Measurements from ENCODE around the gene HMGXB3. TPM values are rescaled to one million over a fixed set of nuclear protein-coding genes. Genes with fewer than 3 reads are reported as not detected.
A peak's percentile ranks its signal among the peaks of the same experiment; 100 is the strongest.
"Not testable (repeated sequence)": the region's sequence is repeated elsewhere in the genome, so short reads cannot be mapped to it uniquely, and the experiment has no call there.

HMGXB3 gene
- total RNA-seq, 1 donor from 2014 or later = 9.1 TPM

DNA sequence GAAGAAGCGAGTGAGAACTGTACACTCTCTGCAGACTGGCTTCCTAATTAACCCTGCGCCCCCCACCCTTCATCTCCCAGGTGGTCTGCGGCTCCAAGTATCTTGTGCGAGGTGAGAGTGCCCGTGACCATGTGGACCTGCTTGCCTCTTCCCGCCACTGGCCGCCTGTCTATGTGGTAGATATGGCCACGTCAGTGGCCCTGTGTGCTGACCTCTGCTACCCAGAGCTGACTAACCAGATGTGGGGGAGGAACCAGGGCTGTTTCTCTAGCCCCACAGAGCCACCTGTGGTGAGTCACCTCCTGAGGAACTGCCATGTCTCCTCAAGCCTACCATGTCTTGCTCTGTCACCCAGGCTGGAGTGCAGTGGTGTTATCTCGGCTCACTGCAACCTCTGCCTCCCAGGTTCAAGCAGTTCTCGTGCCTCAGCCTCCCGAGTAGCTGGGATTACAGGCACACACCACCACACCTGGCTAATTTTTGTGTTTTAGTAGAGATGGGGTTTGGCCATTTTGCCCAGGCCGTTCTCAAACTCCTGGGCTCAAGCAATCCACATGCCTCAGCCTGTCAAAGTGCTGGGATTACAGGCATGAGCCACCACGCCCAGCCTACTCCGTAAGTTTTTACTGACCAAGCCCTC is 49.8 kb downstream of the HMGXB3 start:
- DNase-seq (ENCODE audit: low spot score); ATAC-seq: not testable (repeated sequence)

DNA sequence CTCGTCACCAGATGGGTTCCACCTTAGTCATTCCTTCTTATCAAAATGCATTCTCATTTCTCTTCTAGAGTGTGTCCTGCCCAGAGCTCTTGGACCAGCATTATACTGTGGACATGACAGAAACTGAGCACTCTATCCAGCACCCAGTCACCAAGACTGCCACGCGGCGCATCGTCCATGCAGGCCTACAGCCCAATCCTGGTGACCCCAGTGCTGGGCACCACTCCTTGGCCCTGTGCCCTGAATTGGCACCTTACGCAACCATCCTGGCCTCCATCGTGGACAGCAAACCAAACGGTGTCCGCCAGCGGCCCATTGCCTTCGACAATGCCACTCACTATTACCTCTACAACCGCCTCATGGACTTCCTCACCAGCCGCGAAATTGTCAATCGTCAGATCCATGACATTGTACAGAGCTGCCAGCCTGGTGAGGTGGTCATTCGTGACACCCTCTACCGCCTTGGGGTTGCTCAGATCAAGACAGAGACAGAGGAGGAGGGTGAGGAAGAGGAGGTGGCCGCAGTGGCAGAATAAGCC is 51.2 kb downstream of the HMGXB3 start:
- DNase-seq (ENCODE audit: low spot score) (no peak), ATAC-seq (peak; percentile 12)

DNA sequence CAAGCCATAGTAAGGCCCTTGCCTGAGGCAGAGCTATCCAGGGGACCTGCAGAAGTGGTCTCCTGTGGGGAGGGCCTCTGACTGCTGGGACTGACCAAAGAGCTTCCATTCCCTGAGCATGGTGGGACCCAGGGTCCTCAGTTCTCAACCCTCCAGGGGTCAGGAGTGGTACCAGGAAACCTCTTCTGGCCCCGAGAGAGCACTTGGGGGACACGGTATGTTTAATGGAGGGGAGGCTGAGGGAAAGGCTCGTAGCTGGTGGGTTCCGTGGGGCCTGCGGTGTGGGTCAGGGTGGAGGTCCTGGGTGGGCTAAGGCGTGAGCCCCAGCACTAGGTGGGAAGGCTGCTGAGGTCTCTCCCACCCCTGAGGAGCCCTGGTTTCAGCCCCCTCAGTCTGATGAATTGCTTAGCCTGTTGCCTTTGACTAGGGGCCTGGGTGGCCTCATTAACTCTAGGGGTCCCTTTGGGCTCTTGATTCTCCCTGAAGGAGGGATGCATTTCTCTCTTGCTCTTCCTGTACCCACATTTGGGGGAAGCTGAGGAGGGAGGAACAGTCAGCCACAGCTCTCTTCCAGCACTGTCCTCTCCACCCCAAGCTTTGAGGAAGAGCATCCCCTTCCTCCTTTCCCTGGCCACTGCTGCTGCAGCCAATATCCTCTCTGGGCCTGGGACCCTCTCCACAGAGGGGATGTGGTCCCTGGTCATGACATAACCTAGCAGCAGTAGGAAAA is 51.9 kb downstream of the HMGXB3 start:
- DNase-seq (ENCODE audit: low spot score) = no peak
- ATAC-seq = no peak

DNA sequence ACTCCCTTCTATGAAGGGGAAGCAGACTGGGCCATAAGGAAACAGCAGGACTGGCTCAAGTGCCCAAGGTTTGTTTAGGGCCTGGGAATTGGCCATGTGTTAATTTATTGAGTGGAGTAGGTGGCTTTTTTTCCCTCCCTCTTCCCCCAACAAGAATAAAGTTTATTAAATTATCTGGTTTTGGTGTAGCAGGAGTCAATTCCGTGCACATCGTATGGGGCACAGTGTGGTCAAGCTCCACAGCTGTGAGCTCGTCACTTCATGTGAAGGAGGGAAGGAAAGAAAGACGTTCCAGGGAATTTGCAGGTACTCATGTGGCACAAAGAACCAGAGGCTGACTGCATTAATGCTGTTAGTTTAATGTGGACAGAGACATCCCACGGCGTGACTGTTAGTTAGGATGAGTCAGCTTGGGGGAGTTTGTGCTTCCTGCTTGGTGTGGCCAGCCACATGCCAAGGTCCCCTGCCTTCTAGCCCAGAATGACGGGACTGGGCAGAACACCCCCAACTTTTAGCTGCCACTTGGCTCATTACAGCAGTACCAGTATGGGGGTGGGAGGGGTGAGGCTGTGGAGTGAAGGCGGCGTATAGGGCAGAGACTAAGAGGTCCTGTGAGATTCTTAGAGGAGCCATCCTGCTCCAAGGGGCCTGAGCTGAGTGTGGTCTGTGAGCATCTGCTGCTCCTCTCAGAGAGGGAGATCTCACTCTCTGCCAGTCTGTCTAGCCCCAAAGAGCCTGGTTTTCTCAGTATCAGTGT is 52.6 kb downstream of the HMGXB3 start:
- DNase-seq (ENCODE audit: low spot score) = no peak
- no peak for ATAC-seq

DNA sequence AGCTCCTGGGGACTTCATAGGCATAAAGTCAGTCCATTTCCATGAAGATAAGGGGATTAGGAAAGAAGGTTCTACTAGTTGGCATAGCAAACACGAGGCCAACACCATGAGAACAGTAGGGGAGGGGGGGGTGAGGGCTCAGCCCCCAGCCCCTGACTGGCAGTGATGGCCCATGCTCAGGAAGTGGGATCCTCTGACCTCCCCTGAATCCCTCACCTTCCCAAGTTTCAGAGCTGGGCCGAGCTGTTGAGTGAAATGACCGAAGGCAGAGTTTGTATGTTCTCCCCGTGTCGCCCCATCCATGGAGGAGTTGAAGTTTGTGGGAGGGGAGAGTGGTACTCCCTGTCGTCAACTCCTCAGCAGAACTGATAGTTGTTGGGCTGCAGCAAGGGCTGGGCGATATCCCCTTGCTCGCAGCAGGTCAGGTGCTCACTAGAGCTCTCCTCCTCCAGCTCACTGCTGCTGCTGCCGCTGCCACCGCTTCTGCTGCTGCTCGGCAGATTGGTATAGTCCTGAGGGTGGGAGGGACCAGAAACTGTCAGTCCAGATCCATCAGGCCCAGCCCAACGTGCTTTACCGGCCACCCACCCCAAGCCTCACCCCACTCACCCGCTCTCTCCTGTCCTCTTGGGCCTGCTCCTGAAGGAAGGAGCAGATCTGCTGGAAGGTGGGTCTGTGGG is 53.3 kb downstream of the HMGXB3 start:
- no peak for DNase-seq (ENCODE audit: low spot score)
- no peak for ATAC-seq

DNA sequence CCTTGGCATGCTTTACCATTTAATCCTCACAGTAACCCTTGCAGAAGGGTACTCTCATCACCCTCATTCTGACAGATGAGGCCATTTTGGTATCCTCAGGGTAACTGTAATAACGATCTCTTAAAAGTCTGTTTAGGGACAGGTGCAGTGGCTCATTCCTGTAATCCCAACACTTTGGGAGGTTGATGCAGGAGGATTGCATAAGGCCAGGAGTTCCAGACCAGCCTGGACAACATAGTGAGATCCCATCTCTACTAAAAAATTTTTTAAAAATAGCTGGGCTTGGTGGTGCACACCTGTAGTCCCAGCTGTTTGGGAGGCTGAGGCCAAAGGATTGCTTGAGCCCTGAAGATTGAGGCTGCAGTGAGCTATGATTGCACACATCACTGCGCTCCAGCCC is 54.0 kb downstream of the HMGXB3 start:
- DNase-seq (ENCODE audit: low spot score) (no peak), ATAC-seq (no peak)

DNA sequence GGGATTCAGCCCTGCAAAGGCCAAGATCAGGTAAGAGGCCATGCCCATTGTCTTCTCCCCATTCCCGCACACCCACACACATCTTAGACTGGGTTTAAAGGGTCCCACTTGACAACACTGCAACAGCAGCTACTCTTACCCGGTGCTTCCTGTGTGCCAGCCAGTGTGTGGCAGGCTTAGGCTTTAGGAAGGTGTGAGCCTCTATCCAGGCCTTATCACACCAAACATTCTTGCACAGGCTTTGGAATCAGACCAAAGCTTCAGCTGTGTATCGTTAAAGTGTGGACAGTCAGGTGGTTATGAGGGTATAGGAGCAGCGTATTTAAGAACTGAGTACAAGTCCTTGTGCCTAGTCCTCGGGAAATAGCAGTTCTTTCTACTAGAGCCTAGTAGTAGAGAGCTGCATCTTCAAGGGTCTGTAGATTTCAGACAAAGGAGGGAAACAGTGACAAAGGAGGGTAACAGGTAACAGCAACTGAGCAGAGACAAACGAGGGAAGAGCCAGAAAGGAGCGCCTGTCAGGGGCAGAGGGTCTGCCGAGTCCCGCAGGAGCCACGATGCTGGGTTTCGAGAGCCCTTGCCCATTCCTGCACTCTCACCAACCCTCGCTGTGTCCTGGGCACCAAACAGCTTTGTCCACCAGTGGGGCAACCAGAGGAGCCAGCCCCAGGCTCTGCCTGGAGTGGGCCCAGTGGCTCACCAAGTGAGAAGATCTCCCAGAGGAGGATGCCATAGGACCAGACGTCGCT is 55.0 kb downstream of the HMGXB3 start:
- no peak for DNase-seq (ENCODE audit: low spot score)
- ATAC-seq = no peak

DNA sequence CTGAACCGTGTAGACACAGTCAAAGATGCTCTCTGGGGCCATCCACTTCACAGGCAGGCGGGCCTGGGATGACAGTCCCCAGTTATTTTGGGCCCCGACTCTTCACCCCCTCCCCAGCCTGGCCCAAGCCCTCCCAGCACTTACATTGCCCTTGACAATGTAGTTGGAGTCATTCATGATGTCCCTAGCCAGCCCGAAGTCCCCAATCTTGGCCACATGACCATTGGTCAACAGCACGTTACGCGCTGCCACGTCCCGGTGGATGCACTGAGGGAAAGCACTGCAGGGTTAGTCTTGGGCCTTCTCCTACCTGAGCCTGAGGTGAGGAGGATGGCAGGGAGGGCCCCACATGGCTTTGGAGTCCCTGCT is 55.5 kb downstream of the HMGXB3 start:
- no peak for DNase-seq (ENCODE audit: low spot score)
- no peak for ATAC-seq

DNA sequence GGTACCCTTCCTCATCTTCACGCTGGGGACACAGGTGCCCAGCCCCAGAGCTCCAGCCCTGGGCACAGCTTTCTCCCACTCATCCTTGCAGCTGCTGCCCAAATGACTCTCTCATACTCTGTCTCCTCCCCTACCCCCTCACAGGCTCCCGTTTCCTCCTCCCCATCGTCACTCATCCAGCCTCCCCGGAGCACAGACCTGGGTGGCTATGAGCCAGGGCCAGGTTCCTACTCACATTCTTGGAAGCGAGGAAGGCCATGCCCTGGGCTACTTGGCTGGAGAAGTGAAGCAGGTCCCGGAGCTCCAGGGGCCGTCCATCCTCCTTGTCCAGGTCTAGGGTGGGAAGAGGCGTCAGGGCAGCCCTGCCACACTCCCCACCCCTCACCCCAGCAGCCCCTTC is 56.5 kb downstream of the HMGXB3 start:
- DNase-seq (ENCODE audit: low spot score) (no peak), ATAC-seq (no peak)

DNA sequence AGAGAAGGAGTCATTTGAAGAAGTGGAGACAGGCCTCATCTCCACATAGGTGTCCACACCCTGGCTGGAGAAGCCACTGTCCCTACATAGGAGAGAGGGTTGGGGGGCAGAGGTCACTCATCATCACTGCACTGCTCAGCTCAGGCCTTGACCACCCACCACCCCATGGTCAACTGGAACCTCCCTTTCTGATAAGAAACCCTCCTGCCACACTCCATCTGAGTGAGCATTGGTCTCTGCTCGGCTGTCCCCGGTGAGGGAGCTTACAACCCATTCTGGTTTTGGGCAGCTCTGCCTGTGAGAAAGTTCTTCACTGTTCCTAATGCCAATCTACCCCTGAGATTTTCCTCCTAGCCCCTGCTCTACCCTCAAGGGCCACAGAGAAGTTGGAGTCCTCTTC is 57.0 kb downstream of the HMGXB3 start:
- ATAC-seq (no peak), DNase-seq (ENCODE audit: low spot score) (no peak)

DNA sequence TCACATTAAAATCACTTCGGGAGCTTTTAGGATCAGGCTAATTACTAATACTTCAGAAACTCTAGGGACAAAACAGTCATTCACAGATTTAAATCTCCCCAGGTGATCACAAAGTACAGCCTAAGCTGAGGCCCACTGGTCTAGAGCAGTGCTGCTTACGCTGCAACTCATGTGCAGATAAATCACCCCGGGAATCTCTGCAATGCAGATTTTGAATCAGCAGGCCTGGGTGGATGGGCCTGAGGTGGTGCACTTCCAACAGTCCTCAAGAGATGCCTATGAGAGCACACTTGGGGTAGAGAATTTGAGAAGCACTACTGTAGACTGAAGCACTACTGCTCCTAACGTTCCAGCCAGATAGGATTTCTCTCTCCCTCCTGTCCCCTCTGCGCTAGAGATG is 57.5 kb downstream of the HMGXB3 start:
- ATAC-seq (no peak), DNase-seq (ENCODE audit: low spot score) (no peak)

DNA sequence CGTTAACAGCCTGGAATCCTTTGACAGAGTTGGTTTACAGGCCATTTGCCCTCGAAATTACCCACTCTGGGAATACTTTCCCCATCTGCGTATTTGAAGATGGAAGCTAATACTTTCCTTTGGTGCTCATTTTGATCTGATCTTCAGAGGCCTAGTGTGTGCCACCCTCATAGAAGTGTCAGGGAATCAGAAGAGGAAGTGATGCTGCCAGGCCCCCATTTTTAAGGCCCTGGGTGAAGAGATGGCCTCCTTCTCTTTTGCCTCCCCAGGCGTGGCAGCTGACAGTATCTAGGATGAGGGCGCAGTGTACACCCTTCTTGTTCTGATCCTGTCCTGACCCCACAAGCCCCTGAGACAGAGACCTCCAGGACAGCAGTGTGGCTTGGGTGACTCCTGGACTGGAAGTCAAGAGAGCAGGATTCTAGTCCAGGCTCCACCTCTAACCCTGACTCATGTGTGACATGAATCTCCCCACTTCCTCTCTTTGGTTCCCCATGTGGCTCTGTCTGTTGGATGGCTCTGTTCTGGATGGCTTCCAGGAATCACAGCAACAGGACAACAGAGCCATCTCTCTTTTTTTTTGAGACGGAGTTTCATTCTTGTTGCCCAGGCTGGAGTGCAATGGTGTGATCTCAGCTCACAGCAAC is 58.1 kb downstream of the HMGXB3 start:
- ATAC-seq (peak; percentile 29), DNase-seq (ENCODE audit: low spot score) (no peak)

DNA sequence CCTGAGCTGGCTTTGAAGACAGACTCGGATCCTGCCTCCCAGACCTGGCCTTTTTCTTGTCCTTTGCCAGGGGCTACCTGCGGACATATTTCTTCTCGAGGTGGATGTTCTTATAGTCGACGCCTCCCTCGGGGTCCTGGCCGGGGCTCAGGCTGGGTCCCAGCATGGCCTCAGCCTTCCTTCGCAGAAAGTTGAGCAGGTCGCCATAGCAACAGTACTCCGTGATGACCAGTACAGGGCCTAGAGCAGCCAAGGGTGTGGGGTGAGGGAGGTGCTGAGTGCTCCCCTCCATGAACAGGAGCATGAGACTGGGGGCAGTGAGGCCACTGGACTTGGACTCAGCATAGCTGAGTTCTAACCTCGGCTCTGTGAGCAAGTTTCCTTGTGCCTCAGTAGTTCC is 59.1 kb downstream of the HMGXB3 start:
- no peak for DNase-seq (ENCODE audit: low spot score)
- no peak for ATAC-seq

DNA sequence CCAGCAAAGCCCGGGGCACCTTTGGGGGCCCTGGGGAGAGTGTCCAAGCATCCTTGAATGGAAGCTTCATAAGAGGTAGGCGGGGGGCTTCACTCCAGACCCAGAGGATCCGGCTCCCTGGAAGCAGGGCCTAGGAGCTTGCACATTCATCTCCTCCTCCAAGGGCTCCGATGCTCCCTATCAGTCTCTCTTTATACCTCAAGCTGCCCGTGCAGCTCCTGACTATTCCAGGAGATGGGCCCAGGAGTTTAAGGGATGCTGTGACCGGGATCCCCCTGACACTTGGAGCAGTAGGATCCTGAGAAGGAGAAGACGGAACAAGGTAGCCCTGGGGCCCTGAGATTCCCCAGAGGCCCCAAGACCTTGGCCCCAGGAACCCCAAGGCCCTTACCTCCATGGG is 59.9 kb downstream of the HMGXB3 start:
- DNase-seq (ENCODE audit: low spot score) (no peak), ATAC-seq (no peak)

DNA sequence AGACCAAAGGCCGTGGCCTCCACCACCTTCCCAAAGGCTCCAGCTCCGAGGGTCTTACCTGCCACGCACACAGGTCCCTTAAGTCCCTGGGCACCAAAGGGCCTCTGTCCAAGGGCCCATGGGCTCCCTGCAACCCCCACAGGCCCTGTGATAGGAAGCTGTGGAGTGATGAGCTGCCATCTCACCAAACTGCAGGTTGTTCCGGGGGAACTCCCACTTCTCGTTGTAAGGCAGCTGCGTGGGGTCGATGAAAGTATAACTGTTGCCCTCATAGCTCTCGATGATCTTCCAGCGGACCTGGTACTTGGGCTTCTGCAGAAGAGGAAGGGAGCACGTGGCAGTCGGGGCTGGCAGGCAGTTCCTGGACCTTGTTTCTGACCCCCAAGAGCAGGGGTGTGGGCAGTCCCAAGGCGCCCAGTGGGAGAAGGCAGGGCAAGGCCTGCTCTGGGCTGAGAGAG is 61.0 kb downstream of the HMGXB3 start:
- DNase-seq (ENCODE audit: low spot score) (no peak), ATAC-seq (no peak)

DNA sequence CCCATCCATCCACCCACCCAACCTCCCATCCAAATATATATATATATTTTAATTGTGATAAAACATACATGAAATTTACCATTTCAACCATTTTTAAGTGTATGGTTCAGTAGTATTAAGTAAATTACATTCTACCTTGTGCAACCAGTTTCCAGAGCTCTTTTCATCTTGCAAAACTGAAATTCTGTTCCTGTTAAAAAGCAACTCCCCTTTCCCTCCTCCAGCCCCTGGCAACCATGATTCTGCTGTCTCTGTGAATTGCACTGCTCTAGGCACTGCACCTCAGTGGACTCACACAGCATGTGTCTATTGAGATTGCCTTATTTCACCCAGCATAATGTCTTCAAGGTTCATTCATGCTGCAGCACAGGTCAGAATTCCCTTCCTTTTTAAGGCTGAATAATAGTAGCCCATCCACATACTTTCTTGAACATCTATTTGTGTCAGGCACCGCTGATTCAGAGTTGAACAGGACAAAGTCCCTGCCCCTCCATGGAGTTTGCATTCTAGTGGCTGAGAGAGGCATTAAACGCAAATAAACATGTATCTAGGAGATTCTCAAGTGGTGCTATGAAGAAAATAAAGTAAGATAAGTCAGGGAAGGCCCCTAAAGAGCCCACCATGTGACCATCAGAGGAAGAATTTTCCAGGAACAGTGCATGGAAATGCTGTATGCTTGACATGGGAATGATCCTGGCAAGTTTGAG is 61.8 kb downstream of the HMGXB3 start:
- no peak for ATAC-seq
- no peak for DNase-seq (ENCODE audit: low spot score)

DNA sequence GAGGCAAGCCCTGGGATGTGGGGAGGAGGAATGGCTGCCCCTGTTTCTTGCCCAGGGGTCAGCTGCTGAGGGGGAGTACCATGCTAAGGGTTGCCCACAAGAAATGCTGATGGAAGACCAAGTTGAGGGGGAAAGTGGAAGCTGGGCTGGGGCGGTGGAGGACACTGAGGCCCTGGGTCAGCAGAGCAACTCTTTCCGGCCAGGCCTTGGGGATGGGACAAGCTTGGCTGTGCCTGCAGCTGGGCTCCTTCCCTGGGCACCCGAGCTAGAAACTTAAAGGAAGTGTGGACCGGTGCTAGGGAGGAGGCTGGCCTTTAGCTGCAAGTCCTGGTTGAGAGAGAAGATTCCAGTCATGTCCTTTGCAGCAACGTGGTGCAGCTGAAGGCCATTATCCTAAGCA is 63.1 kb downstream of the HMGXB3 start:
- no peak for ATAC-seq
- no peak for DNase-seq (ENCODE audit: low spot score)

DNA sequence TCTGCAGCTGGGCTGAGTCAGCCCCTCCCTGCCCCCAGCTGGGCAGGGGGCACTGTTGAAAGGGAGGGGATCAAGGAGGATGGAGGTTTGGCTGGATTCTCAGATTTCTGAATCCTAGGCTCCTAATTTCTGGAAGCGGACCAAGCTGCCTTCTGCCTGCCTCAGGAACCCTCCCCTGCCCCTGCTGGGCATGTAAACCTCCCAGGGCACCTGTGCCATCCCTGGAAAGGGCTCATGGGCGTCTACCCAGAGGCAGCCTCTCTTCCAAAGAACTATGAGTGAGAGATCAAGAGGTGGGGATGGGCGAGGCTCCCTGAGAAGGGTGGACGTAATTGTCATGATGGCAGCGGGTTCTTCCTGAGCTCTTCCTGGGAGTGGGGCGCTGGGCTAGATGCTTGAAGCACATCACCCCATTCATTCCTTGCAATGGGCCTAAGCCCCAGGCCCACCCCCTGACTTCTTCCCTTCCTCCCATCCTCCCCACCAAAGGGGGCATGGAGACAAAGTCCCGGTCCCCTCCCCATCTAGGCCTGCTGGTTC is 64.2 kb downstream of the HMGXB3 start:
- no peak for DNase-seq (ENCODE audit: low spot score)
- no peak for ATAC-seq

DNA sequence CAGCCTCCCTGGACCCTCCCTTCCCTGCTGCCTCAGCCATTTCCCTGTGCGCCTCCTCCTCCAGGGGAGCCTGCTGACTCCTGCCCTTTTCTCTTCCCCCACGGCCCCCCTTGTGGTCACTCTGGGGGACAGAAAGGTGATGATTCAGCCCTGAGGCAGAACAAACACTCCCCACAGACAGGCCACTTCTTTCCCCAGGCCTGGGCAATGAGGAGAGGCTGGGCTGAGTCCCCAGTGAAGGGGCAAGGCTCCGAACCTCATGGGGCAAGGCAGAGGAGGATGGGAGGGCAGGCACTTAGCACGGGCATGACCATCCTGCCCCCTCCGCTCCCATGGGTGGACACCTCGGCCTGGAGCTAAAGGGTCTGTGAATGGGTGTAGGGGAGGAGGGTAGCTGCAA is 64.8 kb downstream of the HMGXB3 start:
- no peak for DNase-seq (ENCODE audit: low spot score)
- peak; percentile 42 for ATAC-seq
